Fibroblast of gingiva (primary cell): ENCODE results near the gene RDH5.

ENCODE experiments used
- DNase-seq: peaks from one replicate; pipeline ENCODE4 v3.0.0-alpha.2; 2011; ENCODE audit warnings: low read depth

The RDH5 gene

DNA sequence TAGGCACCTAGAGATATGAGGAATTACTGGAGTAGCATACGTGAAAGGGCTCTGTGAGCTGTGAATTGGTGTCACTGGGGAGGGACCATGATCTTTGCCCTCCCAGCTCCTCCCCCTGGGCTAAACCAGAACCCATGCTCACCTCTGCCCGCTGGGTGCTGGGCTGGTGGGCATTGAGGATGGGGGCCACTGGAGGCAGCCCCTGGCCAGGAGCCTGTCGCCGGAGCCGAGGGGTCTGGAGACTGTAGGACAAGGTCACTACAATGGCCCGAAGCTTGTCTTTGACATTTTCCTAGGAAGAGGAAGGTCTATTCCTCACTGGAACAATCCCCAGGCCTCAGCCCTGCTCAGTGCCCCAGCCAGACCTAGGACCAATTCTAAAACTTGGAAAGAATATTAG, 24.1 kb upstream of the RDH5 start:
- DNase-seq: no peak

DNA sequence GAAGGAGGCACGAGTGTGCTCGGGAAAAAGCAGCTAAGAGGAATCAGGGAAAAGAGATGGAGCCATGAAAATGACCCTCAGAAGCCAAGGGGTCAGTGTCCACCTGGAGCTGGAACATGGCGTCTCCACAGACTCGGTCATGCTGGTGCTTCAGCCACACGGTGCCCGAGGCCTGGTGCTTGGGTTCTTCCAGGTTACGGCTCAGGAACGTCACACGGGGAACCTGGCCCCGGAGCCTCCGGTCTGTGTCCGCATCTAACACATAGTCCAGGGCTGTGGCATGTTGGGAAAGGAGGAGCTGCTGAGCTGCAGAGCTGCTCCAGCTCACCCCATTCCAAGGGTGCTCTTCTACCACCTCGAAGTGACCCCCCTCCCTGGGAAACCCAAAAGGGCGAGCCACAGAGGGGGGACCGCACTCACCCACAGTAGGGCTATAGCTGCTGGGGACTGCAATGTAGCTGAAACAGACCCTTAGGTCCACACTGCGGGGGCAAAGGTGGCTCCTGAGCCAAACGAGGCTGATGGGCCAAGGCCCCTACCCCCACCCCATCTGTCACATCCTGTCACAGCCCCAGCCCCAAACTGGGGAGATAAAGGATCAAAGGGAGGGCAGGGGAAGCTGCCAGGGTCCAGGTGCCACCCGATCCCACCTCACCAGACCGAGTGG, 23.3 kb upstream of the RDH5 start:
- no peak for DNase-seq

DNA sequence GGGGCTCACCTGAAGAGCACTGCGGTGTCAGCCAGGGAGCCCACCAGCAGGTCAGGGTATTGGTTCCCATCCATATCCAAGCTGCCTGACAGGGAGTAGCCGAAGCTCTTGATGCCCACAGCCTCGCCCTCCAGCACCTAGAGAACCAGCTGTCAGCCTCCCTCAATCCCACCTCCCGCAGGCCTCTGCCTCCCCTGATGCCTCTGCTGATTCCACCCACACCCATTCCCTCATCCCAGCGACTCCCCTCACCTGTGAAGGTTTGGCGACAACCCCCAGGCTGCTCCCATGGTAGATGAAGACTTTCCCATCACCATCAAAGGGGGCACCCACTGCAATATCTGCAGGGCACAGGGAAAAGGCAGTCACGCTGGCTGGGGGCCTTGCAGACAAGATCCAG, 22.5 kb upstream of the RDH5 start:
- no peak for DNase-seq

DNA sequence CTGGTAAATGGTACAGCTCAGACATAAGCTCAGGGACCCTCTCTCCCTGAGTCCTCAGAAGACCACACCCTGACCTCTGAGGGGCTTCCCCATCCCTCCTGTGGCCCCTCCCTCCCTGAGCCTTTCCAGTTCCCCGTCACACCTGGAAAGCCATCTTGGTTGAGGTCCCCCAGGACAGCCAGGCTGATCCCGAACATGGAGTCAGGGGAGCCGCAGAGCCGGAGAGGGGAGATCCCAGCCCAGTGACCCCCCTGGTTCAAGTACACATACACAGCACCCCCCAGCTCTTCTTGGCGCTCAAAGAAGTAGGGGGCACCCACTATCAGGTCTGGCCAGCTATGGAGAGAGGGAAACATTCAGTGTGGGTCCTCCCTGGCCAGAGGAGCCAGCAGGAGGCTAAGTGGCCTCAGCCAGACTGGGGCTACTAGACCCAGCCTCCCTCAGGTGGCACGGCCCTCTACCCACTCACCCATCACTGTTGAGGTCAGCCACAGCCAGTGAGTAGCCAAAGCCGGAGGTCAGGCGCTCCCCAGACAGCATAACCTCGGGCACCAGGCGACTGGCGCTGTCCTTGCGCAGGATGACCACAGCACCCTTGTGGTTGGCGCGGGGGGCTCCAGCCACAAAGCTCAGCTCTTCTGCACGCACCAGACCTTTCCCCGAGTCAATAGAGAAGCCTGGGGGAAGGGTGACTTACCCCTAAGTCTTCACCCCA, 21.8 kb upstream of the RDH5 start:
- no peak for DNase-seq

DNA sequence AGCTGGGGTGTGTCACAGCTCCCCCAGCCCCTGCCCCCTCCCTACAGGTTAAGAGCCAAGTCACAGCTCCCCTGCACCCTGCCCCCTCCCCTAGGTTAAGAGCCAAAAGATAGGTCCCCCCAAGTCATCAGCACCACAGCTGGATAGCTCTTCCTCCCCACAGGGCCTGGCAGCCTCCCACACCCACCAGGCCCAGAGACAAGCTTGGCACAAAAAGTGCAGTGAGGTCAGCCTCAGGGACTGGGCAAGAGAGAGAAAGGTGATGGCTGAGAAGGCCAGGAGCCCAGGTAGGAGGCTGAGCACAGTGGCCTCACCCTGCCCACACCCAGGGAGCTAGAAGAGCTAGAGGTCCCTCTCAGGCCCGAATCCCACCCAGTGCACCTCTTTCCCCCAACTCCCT, 21.2 kb upstream of the RDH5 start:
- no peak for DNase-seq

DNA sequence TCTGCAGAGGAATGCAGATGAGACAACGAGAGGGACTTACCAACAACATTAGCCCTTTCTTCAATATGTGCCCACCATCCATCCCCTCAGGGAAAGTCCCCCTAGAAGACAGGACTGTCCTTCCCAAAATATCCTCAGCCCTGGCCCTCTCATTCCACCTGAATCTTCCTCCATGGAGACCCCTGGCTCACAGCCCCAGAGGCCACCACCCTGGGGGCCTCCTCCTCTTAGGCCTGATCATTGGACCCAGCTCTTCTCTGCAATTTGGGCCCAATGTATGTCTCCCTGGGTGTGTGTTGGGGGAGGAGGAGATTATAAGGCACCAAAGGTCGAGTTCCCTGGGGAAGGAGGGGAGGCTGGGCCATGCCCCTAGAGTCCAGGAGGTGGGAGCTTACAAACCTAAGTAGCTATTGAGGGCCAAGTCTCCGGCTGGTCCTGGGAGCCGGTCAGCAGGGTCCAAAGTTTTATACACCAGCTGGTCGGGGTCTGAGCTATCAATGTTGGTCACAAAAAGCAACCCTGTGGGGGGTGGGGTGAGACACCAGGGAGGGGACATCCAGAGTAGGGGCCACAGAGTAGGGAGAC, 20.6 kb upstream of the RDH5 start:
- DNase-seq: no peak

DNA sequence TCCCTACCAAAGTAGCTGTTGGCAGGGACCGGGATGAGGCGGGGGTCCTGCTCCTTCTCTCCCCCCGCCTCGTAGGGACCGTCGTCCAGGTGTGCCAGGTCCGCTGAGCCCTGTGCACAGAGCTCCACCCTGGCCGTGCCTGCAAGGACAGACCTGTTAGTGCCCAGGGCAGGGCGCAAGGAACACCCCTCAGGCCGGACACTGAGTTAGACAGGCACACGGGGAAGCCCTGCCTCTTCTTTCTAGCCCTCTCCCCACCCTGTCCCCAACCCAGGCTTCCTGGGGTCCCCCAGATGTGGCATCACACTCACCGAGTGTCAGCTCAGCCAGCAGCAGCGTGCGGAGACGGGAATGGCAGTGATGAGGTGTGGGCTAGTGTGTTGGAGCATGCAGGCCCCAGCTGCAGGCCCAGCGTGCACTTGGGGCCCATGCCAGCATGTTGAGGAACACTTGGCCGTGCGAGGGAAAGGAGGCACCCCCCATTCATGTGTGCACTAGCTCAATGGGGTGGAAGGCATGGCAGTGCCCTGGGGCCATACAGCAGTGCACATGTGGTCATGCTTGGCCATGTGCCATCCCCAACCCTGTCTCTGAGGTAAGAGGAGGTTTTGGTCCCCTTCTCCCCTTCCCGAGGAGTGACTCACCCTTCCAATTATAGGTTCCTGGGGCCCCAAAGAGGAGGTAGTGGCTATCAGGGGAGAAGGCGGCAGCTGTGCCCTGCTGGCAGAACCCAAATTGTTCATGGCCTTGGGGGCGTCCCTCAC, 19.8 kb upstream of the RDH5 start:
- DNase-seq: peak; percentile 41

DNA sequence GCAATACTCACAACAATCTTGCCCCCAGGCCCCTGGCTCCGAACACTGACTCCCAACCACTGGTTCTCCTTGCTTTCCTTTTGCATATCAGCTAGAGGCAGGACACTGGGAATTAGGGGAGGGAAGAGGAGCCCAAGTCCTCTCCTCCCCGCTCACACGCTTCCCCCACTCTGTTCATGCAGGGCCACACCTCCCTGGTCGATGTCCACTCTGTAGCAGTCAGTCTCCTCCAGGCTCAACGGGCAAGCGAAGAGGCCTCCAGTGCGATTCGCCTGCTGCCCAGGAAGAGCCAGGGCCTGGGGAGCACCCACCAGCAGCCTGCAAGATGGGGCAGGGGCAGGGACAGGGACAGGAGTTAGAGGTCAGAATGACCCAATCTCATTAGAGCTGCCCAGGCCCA, 17.3 kb upstream of the RDH5 start:
- DNase-seq: no peak

DNA sequence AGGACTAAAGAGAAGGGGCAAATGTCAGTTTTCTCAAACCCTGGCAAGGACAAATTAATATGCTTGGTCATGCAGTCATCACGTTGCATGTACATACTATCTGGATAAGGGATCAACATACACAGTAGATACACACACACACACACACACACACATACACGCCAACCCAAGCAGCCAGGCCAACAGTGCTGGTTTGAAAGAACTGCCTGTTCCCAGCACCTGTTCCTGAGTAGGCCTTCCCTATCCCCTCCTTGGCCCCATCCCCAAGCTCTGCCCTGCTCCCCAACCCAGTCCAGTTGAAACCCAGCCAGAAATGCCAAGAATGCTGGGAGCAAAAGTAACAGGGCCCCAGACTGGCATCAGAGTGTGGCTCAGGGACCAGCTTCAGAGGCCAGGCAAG, 16.9 kb upstream of the RDH5 start:
- peak; percentile 50 for DNase-seq

DNA sequence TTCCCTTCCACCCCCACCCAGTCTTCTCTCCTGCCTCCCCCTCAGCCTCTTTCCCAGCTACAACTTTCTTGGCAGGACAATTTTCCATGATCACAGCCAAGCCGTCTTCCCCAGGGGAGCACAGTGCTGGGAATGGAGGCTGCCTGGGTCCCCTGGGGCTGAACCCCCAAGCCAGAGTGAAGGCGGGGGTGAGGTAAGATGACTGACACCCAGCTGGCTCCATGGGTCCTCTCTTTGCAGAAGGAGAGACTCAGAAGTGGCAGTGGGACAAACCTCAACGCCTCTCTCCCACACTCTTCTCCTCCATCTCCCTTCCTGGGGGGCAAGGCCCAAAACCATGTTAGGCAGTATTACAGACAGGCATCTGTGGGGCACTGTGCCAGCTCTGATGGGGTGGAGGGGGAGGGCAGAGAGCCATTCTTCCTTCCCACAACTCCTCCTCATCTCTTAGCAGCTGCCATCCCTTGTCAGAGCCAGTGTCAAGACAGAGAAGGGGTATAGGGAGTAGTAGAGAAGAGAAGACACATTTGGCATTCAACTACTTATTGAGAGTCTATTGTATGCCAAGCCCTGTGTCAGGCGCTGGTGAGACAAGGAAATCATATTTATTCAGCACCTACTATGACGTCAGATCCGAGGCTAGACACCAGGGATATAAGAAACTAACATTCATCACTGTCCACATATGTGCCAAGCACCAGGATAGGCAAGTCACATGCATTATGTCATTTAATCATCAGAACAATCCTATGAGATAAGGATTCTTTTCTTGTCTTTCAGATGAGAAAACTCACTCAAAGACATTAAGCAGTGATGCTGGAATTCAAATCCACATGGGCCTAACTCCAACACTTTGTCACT, 16.1 kb upstream of the RDH5 start:
- DNase-seq: peak; percentile 50

DNA sequence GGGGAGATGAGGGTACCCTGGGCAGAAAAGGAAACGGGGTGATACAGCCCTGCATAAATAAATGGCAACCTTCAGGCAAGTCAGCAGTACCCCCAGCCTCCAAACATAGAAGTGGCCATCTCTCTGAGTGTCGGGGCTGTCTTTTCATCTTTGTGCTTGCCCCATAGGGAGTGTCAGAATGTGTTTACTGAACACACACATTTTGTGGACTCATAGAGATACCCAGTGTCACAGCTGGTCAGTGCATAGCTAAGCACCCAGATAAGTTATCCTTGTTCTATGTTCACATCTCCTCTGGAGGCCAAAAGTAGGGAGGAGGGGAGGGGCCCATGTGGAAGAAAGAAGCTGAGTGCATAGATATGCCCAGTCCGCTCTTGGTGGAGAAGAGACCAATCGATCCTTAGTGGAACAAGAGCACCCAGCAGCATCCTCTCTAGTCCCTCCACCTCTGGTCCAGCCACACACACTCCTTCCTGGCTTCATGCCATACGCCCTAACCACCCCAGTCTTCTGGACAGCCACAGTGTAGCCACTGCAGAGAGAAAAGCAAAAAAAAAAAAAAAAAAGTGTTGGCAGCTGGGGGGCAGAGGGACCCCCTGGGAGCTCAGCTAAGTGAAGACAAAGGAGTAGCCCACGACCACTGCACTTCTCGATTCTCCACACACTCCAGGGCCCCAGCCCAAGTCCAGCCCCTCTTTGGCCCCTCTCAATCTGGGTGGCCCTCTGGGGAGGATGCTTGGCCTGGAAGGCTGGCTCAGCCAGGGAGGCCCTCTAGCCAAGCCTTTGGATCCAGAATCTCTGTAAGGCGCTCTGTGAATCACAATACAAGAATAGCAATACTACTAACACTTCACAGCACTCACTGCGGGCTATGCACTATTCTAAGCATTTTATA, 15.1 kb upstream of the RDH5 start:
- DNase-seq: no peak

DNA sequence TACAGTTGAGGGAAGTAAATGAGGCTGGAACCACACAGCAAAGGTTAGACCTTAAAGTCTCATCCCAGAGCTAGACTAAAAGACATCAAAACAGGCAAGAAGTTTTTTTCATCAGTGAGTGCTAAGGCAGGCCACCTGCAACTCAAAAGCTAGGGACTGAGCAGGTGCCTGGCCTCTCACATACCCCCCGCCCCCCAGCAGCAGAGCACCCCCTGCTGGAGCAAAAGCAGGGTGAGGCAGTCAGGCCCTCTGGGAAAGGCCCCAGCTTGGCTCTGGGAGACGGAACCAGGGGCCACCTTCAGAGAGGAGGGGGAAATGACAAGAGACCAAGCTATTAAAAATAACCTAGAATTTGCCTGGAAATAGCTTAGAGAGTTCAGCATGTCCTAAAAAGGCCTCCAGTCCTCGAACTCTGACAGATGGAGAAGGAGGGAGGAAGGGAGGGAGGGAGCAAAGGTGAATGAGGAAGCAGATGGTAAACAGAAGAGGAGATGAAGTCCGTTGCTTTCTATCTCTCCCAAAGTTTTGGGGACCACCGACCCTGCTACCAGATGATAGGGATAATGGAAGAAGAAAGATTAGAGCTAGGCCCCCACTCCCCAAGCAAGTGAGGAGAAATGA, 14.3 kb upstream of the RDH5 start:
- no peak for DNase-seq

DNA sequence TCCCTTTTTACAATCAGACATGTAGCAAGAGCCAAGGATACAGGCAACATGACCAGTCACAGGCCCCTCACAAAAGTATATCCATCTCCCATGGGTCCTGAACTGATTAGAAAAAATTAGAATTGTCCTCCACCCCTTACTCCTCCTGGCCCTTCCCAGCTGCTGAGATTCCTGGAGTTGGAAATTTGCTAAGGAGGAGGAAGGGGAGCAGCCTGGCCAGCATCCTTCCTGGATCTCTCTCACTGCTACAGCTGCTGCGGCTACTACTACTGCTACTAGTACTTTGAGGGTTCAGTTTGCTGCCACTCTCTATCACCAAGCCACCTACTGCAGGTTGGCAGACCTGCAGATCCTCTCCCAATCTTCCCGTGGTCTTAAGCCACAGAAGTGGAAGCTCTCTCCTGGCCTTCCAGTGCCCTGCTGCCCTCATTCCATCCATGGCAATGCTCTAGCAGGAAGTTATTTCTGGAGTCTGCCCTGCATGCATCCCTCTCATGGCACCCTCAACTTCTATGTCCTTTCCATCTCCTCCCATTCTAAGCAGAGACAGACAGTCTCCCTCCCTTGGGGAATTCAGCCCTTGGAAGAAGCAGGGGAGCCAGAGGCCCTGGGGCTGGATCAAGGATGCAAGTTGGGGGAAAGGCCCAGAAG, 13.5 kb upstream of the RDH5 start:
- no peak for DNase-seq

DNA sequence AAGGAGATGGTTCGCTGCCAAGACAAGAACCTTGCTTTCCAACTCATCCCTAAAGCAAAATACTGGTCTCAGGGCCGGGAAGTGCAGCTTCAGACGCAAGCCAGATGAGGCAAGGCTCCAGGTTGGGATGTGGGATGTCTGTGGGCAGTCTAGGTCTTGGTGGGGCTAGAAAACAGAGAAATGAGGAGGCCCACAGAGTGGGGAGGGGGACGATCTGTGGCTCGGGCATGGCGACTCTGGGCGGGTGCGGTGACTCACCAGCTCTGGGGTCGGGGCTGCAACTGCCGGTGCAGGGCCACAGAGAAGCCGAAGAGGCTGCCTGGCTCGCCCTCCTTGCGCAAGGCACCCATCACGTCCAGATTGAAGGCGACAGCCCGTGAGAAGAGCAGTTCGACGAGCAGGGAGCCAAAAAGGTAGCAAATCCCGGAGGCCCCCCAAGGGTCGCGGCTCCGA, 12.9 kb upstream of the RDH5 start:
- DNase-seq: no peak

DNA sequence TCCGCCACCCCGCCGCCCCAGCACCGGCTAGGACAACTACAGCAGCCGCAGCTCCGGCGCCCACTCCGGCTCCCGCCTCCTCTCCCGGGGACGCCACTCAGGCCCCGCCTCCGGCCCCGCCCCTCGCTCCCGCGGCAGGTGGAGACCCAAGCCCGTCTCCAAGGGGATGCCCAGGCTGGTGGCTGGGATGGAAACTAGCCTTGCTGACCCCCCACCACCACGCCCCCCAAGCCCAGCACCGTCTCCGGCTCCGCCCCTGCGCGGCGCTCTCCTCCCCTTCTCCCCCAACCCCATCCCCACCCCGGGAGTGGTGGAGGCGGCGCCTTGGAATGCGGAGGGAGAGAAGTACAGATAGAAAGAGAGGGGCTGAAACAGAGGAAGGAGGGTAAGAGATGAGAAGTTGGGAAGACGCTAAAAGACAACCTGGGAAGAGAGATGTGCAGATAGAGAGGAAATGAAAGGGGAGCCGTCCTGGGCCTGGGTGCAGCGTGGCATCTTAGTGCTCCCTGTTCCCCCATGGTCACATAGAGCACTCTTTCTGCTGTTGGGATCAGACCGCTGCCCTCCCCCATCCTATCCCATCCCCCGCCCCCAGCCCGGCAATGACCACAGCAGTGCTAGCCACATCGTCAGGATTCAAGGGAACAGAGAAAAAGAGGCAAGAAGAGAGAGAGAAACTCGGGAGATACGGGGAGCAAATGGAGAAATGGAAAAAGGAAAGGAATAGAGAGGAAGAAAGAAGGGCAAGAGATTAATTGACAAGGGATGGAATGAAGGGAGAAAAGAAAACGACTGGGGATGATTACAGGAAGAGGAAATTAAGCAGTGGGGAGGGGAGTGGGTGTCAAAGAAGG, 12.1 kb upstream of the RDH5 start, which contains the start of gene ITGA7:
Gene ITGA7, minus strand, starts transcription at position 64 of the 854 bp plus-strand sequence. CDS start 222 bp downstream, outside the sequence.
- DNase-seq: no peak

DNA sequence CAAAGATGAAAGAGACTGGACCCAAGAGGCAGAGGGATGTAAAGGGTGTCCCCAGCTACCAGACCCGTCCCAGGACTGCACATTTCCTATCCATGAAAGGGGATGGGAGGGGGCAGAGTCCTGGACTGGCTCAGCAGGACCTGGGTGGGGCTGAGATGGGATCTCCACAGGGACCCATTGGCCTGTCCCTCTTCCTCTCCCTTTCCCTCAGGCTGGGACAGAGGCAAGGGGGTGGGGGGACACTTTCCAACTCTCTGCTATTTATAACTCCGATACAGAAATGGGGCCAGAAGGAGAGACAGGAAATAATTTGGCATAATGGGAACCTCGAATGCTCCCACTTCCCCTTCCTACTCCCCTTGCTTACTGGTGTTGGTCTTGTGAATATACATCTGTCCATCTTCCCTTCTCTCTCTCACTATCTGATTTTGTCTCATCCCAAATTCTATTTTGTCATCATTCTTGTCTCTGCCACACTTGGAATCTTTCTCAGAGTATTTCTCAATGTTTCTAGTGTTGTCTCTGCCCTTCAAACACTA, 11.4 kb upstream of the RDH5 start:
- no peak for DNase-seq

DNA sequence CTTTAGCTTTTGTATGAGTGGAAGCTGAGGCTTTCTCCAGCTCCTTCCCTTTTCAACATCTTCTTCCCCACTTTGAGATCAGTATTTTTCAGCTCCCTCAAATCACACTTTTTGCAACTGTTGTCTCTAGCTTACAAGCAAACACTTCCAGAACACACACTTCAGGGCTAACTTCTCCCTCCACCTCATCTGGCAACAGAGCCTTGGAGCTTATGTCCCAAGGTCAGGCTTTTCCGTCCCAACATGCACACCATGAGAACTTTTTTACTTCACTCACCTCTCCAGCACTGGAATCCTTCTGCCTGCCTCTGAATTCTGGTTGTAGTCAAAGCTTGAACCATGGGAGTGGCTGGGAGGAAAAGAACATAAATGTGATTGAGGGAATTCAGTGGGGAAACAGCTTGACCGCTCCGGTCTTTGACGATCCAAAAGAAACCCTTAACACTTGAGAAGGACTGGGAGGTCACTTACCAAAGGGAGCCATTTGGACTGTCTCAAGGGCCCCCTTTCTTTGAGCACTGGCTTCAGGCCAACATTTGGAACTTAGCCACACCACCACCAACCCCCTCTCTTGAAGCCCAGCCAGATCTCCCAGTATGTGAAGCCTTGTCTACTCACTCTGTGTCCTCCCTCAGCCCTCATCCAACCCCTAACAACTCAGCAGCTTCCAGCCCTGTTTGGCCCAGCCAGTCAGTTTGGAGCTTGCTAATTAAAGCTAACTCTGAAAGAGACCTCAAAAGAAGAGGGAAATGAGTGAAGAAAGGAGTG, 8.2 kb upstream of the RDH5 start:
- no peak for DNase-seq
